OCI-LY7 (cell line): ENCODE measurements around the gene TFE3. TPM values are rescaled to one million over a fixed set of nuclear protein-coding genes. Genes with fewer than 3 reads are reported as not detected.

Source experiments
- BruUV-seq: library from RNA; stranded (reverse); fragments of 400-500 nt; replicated peaks from 2 replicates; lab custom pipeline; 2021; lab: Mats Ljungman, UMichigan
- CTCF ChIA-PET: fragments of 300-600 bp; sonication (Branson Sonifier 250); formaldehyde crosslinking; loops from one replicate; lab custom pipeline; 2022; ENCODE audit warnings: antibody characterized with exemption; ENCODE audit not compliant: unreplicated experiment; lab: Charles Lee
- POLR2A ChIA-PET: fragments of 300-600 bp; sonication (Branson Sonifier 250); formaldehyde crosslinking; loops from one replicate; lab custom pipeline; 2022; ENCODE audit warnings: antibody characterized with exemption; lab: Charles Lee
- DNase-seq: peaks from one replicate; pipeline ENCODE4 v3.0.0-alpha.2; 2015; ENCODE audit warnings: low spot score
- H2AFZ ChIP-seq: fragments of 200-600 bp; sonication (generic), shearing (Covaris generic); 2 replicates; pipeline ENCODE4 v1.6.1; 2014; ENCODE audit warnings: mild to moderate bottlenecking, antibody characterized with exemption, low read length, moderate library complexity
- H3K27ac ChIP-seq: fragments of 200-600 bp; sonication (generic); 2 replicates; pipeline ENCODE4 v1.5.1; 2014; ENCODE audit warnings: mixed run types, low read depth, mild to moderate bottlenecking, moderate library complexity, low read length, inconsistent platforms; ENCODE audit not compliant: poor library complexity, severe bottlenecking
- H3K36me3 ChIP-seq: fragments of 200-600 bp; sonication (generic); 2 replicates; pipeline ENCODE4 v1.6.1; 2014; ENCODE audit warnings: mild to moderate bottlenecking, antibody characterized with exemption, low read length, moderate library complexity, mixed read lengths; ENCODE audit not compliant: insufficient read depth
- H3K4me1 ChIP-seq: fragments of 200-600 bp; sonication (generic); 2 replicates; pipeline ENCODE4 v1.5.1; 2014; ENCODE audit warnings: mild to moderate bottlenecking, low read length; ENCODE audit not compliant: insufficient read depth, poor library complexity, severe bottlenecking
- H3K4me2 ChIP-seq: fragments of 200-600 bp; sonication (generic); 2 replicates; pipeline ENCODE4 v1.6.1; 2014; ENCODE audit warnings: mild to moderate bottlenecking, low read length
- H3K4me3 ChIP-seq: fragments of 200-600 bp; sonication (generic); 2 replicates; pipeline ENCODE4 v1.5.1; 2014; ENCODE audit warnings: mild to moderate bottlenecking, low read depth, low read length; ENCODE audit not compliant: poor library complexity, severe bottlenecking
- H3K79me2 ChIP-seq: fragments of 200-600 bp; sonication (generic); 2 replicates; pipeline ENCODE4 v1.6.1; 2016; ENCODE audit warnings: low read depth, mild to moderate bottlenecking, low read length, moderate library complexity, mixed read lengths; ENCODE audit not compliant: insufficient read depth
- H3K9me2 ChIP-seq: fragments of 200-600 bp; sonication (generic); 2 replicates; pipeline ENCODE4 v1.6.1; 2016; ENCODE audit warnings: mild to moderate bottlenecking, low read length, mixed read lengths; ENCODE audit not compliant: insufficient read depth
- H3K9me3 ChIP-seq: fragments of 200-600 bp; sonication (generic); 2 replicates; pipeline ENCODE4 v1.6.1; 2014; ENCODE audit warnings: mild to moderate bottlenecking, mixed run types, low read length, mixed read lengths
- H4K20me1 ChIP-seq: fragments of 200-600 bp; sonication (generic); 2 replicates; pipeline ENCODE4 v1.6.1; 2014; ENCODE audit warnings: mild to moderate bottlenecking, antibody characterized with exemption, low read length, moderate library complexity, mixed read lengths; ENCODE audit not compliant: insufficient read depth
- EZH2phosphoT487 ChIP-seq: fragments of 200-600 bp; sonication (generic); IDR thresholded peaks from 2 replicates; pipeline ENCODE4 v1.6.1; 2018; ENCODE audit warnings: low read depth, borderline replicate concordance, mild to moderate bottlenecking, mixed run types, antibody characterized with exemption, low read length, moderate library complexity, mixed read lengths
- intact Hi-C: fragments of 100-400 bp; cut with micrococcal nuclease; formaldehyde crosslinking; loops from one replicate; pipeline ENCODE4 v1.10.0; 2022; ENCODE audit not compliant: unreplicated experiment
- total RNA-seq, 2 experiments: library from RNA; depleted of rRNA in 1 of 2; stranded (reverse); fragments of >200 nt in 1 of 2; shearing (Covaris generic) in 1 of 2; gene quantifications; 2 replicates each; pipeline ENCODE4 v1.2.3, GENCODE V29; 2014 to 2022
- TF ChIP-seq, protein P1 (sequence below): fragments of 200-600 bp; sonication (generic); conservative IDR thresholded peaks from 2 replicates; pipeline ENCODE4 v1.5.1; 2014; ENCODE audit warnings: mild to moderate bottlenecking, antibody characterized with exemption, low read length, moderate library complexity, mixed read lengths

The TFE3 gene
- total RNA-seq, 2 experiments from 2014 or later = 10.2 to 19.0 TPM

DNA sequence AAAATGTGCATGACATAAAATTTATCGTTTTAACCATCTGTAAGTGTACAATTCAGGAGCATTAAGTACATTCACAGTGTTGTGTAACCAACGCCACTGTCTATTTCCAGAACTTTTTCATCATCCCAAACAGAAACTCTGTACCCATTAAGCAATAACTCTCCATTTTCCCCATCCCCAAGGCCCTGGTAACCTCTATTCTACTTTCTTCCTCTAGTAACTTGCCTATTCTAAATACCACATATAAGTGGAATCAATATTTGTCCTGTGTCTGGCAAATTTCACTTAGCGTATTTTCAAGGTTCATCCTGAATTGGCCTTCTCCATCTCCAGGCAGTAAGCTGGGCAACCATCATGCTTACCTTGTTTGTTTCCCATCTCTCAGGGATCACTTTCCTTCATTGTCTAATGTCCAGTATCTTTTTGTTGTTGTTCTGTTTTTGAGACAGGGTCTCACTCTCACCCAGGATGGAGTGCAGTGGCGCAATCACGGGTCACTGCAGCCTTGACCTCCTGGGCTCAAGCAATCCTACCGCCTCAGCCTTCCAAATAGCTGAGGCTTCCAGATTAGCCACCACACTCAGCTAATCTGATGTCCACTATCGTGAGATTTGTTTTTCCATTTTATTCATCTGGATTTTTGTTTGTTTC, 23.4 kb downstream of the TFE3 start:
- ChIA-PET POLR2A (no interaction called here), CTCF (no interaction called here)
- Histone ChIP-seq H3K36me3 (no peaks in the 10 kb centered on the region), H3K9me3 (no peaks in the 10 kb centered on the region), H4K20me1 (no peaks in the 10 kb centered on the region), H2AFZ (no peak overlapping the region), H3K4me2 (no peak overlapping the region), H3K79me2 (no peaks in the 10 kb centered on the region), H3K27ac (no peak overlapping the region), H3K9me2 (no peaks in the 10 kb centered on the region), H3K4me1 (no peaks in the 10 kb centered on the region), H3K4me3 (no peak overlapping the region)
- no peak for DNase-seq
- intact Hi-C loops = no loop called here
- TF ChIP-seq, protein P1, sequence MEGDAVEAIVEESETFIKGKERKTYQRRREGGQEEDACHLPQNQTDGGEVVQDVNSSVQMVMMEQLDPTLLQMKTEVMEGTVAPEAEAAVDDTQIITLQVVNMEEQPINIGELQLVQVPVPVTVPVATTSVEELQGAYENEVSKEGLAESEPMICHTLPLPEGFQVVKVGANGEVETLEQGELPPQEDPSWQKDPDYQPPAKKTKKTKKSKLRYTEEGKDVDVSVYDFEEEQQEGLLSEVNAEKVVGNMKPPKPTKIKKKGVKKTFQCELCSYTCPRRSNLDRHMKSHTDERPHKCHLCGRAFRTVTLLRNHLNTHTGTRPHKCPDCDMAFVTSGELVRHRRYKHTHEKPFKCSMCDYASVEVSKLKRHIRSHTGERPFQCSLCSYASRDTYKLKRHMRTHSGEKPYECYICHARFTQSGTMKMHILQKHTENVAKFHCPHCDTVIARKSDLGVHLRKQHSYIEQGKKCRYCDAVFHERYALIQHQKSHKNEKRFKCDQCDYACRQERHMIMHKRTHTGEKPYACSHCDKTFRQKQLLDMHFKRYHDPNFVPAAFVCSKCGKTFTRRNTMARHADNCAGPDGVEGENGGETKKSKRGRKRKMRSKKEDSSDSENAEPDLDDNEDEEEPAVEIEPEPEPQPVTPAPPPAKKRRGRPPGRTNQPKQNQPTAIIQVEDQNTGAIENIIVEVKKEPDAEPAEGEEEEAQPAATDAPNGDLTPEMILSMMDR = no peak
- no peak for TF ChIP-seq EZH2phosphoT487
- BruUV-seq = no TSS peak

DNA sequence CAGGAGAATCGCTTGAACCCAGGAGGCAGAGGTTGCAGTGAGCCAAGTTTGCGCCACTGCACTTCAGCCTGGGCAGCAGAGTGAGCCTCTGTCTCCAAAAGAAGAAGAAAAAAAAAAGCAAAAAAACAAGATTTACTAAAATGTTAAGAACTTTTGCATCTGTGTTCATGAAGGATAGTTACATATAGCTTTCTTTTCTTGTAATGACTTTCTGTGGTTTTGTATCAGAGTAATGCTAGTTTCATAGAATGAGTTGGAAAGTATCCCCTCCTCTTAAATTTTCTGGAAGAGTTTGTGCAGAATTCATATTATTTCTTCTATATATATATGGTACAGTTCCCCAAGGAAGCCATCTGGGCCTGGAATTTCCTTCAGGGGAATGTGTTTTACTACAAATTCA, 24.1 kb downstream of the TFE3 start:
- H3K4me1 ChIP-seq = no peaks in the 10 kb centered on the region
- no peak overlapping the region for H3K4me2 ChIP-seq
- H3K9me3 ChIP-seq = no peaks in the 10 kb centered on the region
- no peaks in the 10 kb centered on the region for H3K36me3 ChIP-seq
- no TSS peak for BruUV-seq
- H3K9me2 ChIP-seq = no peaks in the 10 kb centered on the region
- no peaks in the 10 kb centered on the region for H3K79me2 ChIP-seq
- H3K27ac ChIP-seq = no peak overlapping the region
- H3K4me3 ChIP-seq = no peak overlapping the region
- no peak overlapping the region for H2AFZ ChIP-seq
- TF ChIP-seq, protein P1 = no peak
- TF ChIP-seq EZH2phosphoT487 = no peak
- H4K20me1 ChIP-seq = no peaks in the 10 kb centered on the region
- no peak for DNase-seq
- POLR2A ChIA-PET = no interaction called here
- CTCF ChIA-PET = interaction anchor here (0.6 kb wide), 1 partner anchor 172 kb away, joined by 3 read pairs; no protein-coding TSS in a partner anchor
- intact Hi-C loops = no loop called here

DNA sequence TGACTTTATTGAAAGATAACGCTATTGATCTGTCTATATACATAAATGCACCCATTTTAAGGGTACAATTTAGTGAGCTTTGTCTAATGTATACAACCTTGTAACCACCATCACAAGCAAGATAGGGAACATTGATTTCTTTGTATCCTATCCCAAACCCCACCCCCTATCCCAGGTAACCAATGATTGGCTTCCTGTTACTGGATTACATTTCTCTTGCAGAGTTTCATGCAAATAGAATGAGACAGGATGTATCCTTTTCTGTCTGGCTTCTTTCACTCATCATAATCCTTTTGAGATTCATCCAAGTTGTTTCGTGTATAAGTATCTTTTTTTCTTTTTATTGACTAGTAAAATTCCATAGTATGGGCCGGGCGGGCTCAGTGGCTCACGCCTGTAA, 39.5 kb downstream of the TFE3 start:
- ChIA-PET POLR2A (no interaction called here), CTCF (no interaction called here)
- Histone ChIP-seq H3K4me1 (peaks cover 20% of the 10 kb centered on the region), H3K9me3 (no peaks in the 10 kb centered on the region), H2AFZ (peak overlapping the region; percentile 41; the same call in 1 of the 2 replicates), H4K20me1 (no peaks in the 10 kb centered on the region), H3K27ac (no peak overlapping the region), H3K79me2 (peaks cover 10% of the 10 kb centered on the region; the same call in 1 of the 2 replicates), H3K4me2 (peak overlapping the region; percentile 13; the same call in 1 of the 2 replicates), H3K36me3 (peaks cover 12% of the 10 kb centered on the region), H3K9me2 (no peaks in the 10 kb centered on the region), H3K4me3 (no peak overlapping the region)
- no TSS peak for BruUV-seq
- intact Hi-C loops = loop anchor here (2.0 to 5.0 kb wide), 2 partner anchors 39 to 41 kb away; partner anchors contain the start of gene TFE3
- TF ChIP-seq EZH2phosphoT487 = no peak
- TF ChIP-seq, protein P1 = no peak
- DNase-seq = peak; percentile 3
